Uterus (tissue), 2 donors: ENCODE results near the gene RARS2.

Experiments
- POLR2A ChIP-seq, 2 donors: fragments of 450-650 bp; IDR thresholded peaks; one replicate each; pipeline ENCODE4 v1.6.1; 2016; ENCODE audit warnings: antibody characterized with exemption in 2 of 2, mild to moderate bottlenecking in 1 of 2, moderate library complexity in 1 of 2
- TF ChIP-seq, protein P1 (sequence below), 4 experiments: fragments of 200-600 bp in 2 of 4; fragments of 450-650 bp in 2 of 4; sonication (generic) in 2 of 4; IDR thresholded peaks; one replicate each; pipeline ENCODE4 v1.5.1; 2016 to 2019; ENCODE audit warnings: antibody characterized with exemption in 4 of 4, mild to moderate bottlenecking in 2 of 4, moderate library complexity in 1 of 4

- TF ChIP-seq, protein P1, sequence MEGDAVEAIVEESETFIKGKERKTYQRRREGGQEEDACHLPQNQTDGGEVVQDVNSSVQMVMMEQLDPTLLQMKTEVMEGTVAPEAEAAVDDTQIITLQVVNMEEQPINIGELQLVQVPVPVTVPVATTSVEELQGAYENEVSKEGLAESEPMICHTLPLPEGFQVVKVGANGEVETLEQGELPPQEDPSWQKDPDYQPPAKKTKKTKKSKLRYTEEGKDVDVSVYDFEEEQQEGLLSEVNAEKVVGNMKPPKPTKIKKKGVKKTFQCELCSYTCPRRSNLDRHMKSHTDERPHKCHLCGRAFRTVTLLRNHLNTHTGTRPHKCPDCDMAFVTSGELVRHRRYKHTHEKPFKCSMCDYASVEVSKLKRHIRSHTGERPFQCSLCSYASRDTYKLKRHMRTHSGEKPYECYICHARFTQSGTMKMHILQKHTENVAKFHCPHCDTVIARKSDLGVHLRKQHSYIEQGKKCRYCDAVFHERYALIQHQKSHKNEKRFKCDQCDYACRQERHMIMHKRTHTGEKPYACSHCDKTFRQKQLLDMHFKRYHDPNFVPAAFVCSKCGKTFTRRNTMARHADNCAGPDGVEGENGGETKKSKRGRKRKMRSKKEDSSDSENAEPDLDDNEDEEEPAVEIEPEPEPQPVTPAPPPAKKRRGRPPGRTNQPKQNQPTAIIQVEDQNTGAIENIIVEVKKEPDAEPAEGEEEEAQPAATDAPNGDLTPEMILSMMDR (IDR thresholded peaks at IDR 0.05): no peak
- TF ChIP-seq POLR2A (IDR thresholded peaks at IDR 0.05): no peak
These were observed 105.3 kb downstream of the RARS2 start for GRCh38 chr6:87484491-87484890.
